GM23338 (cell line): ENCODE data around the gene CRYL1. TPM values are rescaled to one million over a fixed set of nuclear protein-coding genes. Genes with fewer than 3 reads are reported as not detected.

Source experiments
- ATAC-seq: fragments of 200-7000 bp; cut with Tn5 transposase; 3 replicates; pipeline ENCODE4 v1.9.1; 2020
- DNase-seq: peaks from one replicate; pipeline ENCODE4 v3.0.0-alpha.2; 2015; ENCODE audit warnings: low spot score
- H2AFZ ChIP-seq: fragments of 200-600 bp; sonication (generic); 2 replicates; pipeline ENCODE4 v1.8.0; 2016; ENCODE audit warnings: antibody characterized with exemption, mild to moderate bottlenecking, moderate library complexity
- H3F3A ChIP-seq: fragments of 200-600 bp; sonication (generic); replicated peaks from 2 replicates; pipeline ENCODE4 v1.8.0; 2017; ENCODE audit warnings: antibody characterized with exemption, mixed run types, low read depth
- H3K27ac ChIP-seq: fragments of 200-600 bp; sonication (generic); 2 replicates; pipeline ENCODE4 v1.6.1; 2016; ENCODE audit warnings: low read depth
- H3K27me3 ChIP-seq: fragments of 200-600 bp; sonication (generic); 2 replicates; pipeline ENCODE4 v1.8.0; 2016; ENCODE audit warnings: mild to moderate bottlenecking, mixed run types, moderate library complexity; ENCODE audit not compliant: insufficient read depth
- H3K36me3 ChIP-seq: fragments of 200-600 bp; sonication (generic); 2 replicates; pipeline ENCODE4 v1.8.0; 2016; ENCODE audit warnings: mild to moderate bottlenecking; ENCODE audit not compliant: insufficient read depth
- H3K4me1 ChIP-seq: fragments of 200-600 bp; sonication (generic); 2 replicates; pipeline ENCODE4 v1.8.0; 2016; ENCODE audit warnings: mild to moderate bottlenecking, moderate library complexity; ENCODE audit not compliant: insufficient read depth
- H3K4me2 ChIP-seq: fragments of 200-600 bp; sonication (generic); 2 replicates; pipeline ENCODE4 v1.7.1; 2017; ENCODE audit warnings: mixed run types
- H3K4me3 ChIP-seq: fragments of 200-600 bp; sonication (generic); 2 replicates; pipeline ENCODE4 v1.6.1; 2016; ENCODE audit warnings: mixed run types
- H3K79me2 ChIP-seq: fragments of 200-600 bp; sonication (generic); replicated peaks from 2 replicates; pipeline ENCODE4 v1.8.0; 2017; ENCODE audit warnings: mild to moderate bottlenecking; ENCODE audit not compliant: insufficient read depth
- H3K9me2 ChIP-seq: fragments of 200-600 bp; sonication (generic); 2 replicates; pipeline ENCODE4 v1.8.0; 2017; ENCODE audit not compliant: insufficient read depth
- H4K20me1 ChIP-seq: fragments of 200-600 bp; sonication (generic); replicated peaks from 2 replicates; pipeline ENCODE4 v1.8.0; 2017; ENCODE audit warnings: mild to moderate bottlenecking; ENCODE audit not compliant: insufficient read depth
- H3K27ac Mint-ChIP-seq: 2 replicates; pipeline ENCODE4 v1.8.0; 2020; ENCODE audit warnings: inconsistent platforms, mild to moderate bottlenecking, moderate library complexity, mixed read lengths
- H3K27me3 Mint-ChIP-seq: 3 replicates; pipeline ENCODE4 v1.8.0; 2022; ENCODE audit warnings: low read depth, mild to moderate bottlenecking, moderate library complexity, mixed read lengths, inconsistent platforms; ENCODE audit not compliant: insufficient read depth, poor library complexity
- H3K36me3 Mint-ChIP-seq: 3 replicates; pipeline ENCODE4 v1.8.0; 2021; ENCODE audit warnings: low read depth, mild to moderate bottlenecking, inconsistent platforms, moderate library complexity, mixed read lengths
- H3K4me1 Mint-ChIP-seq: 3 replicates; pipeline ENCODE4 v1.8.0; 2020; ENCODE audit warnings: mild to moderate bottlenecking, inconsistent platforms, mixed read lengths
- H3K4me3 Mint-ChIP-seq: 3 replicates; pipeline ENCODE4 v1.8.0; 2021; ENCODE audit warnings: moderate library complexity, mild to moderate bottlenecking, inconsistent platforms, mixed read lengths
- H3K9me3 Mint-ChIP-seq: 3 replicates; pipeline ENCODE4 v1.8.0; 2020; ENCODE audit warnings: moderate library complexity, mild to moderate bottlenecking, inconsistent platforms, mixed read lengths
- JUNB ChIP-seq: IDR thresholded peaks from one replicate; pipeline ENCODE4 v1.6.1; 2016; ENCODE audit warnings: antibody characterized with exemption; ENCODE audit not compliant: unreplicated experiment
- POLR2AphosphoS5 ChIP-seq: IDR thresholded peaks from 2 replicates; pipeline ENCODE4 v1.6.1; 2016; ENCODE audit warnings: antibody characterized with exemption, low read depth
- REST ChIP-seq: IDR thresholded peaks from one replicate; pipeline ENCODE4 v1.6.1; 2018; ENCODE audit warnings: antibody characterized with exemption; ENCODE audit not compliant: unreplicated experiment
- ZNF462 ChIP-seq: fragments of 250-450 bp; sonication (Bioruptor Pico); IDR thresholded peaks from 2 replicates; pipeline ENCODE4 v1.5.0; 2020; ENCODE audit warnings: mild to moderate bottlenecking, moderate library complexity
- polyA plus RNA-seq: library from polyadenylated mRNA; unstranded; fragments of >200 nt; fragmentation: Nextera tagmentation; extraction: Ambion mirVana; gene quantifications from 2 replicates; pipeline ENCODE4 v1.2.1, GENCODE V29; 2016
- total RNA-seq: library from RNA; depleted of rRNA; stranded (reverse); fragments of >200 nt; shearing (Covaris generic); gene quantifications from 2 replicates; pipeline ENCODE4 v1.2.3, GENCODE V29; 2014

CRYL1 gene
- total and polyA plus RNA-seq, 2 experiments from 2014 or later = 2.2 to 2.6 TPM

GRCh38 chr13:20360041-20360491, 165.6 kb downstream of the CRYL1 start (continued):
- no peak for TF ChIP-seq ZNF462 (CRISPR knock-in tag)

- no peak for TF ChIP-seq POLR2AphosphoS5
- no peak for TF ChIP-seq REST
- TF ChIP-seq ZNF462 (CRISPR knock-in tag) = no peak
- TF ChIP-seq JUNB = no peak
- H3F3A ChIP-seq = no peaks in the 10 kb centered on the region
- no peak overlapping the region for H3K4me2 ChIP-seq
- peaks cover 66% of the 10 kb centered on the region for H3K27me3 Mint-ChIP-seq
- H3K27ac Mint-ChIP-seq = no peak overlapping the region
- no peaks in the 10 kb centered on the region for H3K9me2 ChIP-seq
- H3K9me3 Mint-ChIP-seq = no peaks in the 10 kb centered on the region
- DNase-seq = no peak
- ATAC-seq = no peak
- no peak overlapping the region for H3K27ac ChIP-seq
- H2AFZ ChIP-seq = no peak overlapping the region
- no peaks in the 10 kb centered on the region for H4K20me1 ChIP-seq
- H3K4me3 Mint-ChIP-seq = no peak overlapping the region
- H3K79me2 ChIP-seq = no peaks in the 10 kb centered on the region
- no peaks in the 10 kb centered on the region for H3K36me3 Mint-ChIP-seq
- H3K4me3 ChIP-seq = no peak overlapping the region
- H3K4me1 Mint-ChIP-seq = peaks cover 17% of the 10 kb centered on the region
- peaks cover 58% of the 10 kb centered on the region for H3K27me3 ChIP-seq
- H3K36me3 ChIP-seq = no peaks in the 10 kb centered on the region
- no peaks in the 10 kb centered on the region for H3K4me1 ChIP-seq
These were observed 166.3 kb downstream of the CRYL1 start for GRCh38 chr13:20359335-20359734.
